HL-60 (cell line): Measurements from ENCODE around the gene ALPG.
"Not testable (repeated sequence)": the region's sequence is repeated elsewhere in the genome, so short reads cannot be mapped to it uniquely, and the experiment has no call there.

ENCODE experiments used
- DNase-seq, 2 experiments: peaks; one replicate each; pipeline ENCODE4 v3.0.0-alpha.2; 2010 to 2020; ENCODE audit warnings: low read depth in 1 of 2, low spot score in 1 of 2
- H3K27ac ChIP-seq: fragments of 250-450 bp; sonication (Bioruptor Pico); replicated peaks from 2 replicates; pipeline ENCODE4 v1.5.1; 2020; ENCODE audit warnings: mild to moderate bottlenecking, moderate library complexity
- H3K27me3 ChIP-seq: fragments of 250-450 bp; sonication (Bioruptor Pico); 2 replicates; pipeline ENCODE4 v1.5.1; 2021; ENCODE audit warnings: mild to moderate bottlenecking, moderate library complexity; ENCODE audit not compliant: insufficient read depth, poor library complexity, severe bottlenecking
- H3K4me3 ChIP-seq: replicated peaks from 2 replicates; pipeline ENCODE4 v1.5.1; 2011; ENCODE audit warnings: mild to moderate bottlenecking, control low read depth, low read length; ENCODE audit not compliant: insufficient read depth
- CTCF ChIP-seq: IDR thresholded peaks from one replicate; pipeline ENCODE4 v1.5.1; 2011; ENCODE audit warnings: low read length, control low read depth, inconsistent platforms; ENCODE audit not compliant: insufficient read depth
- GABPA ChIP-seq: IDR thresholded peaks from 2 replicates; pipeline ENCODE4 v1.6.1; 2012; ENCODE audit warnings: low read depth
- POLR2AphosphoS5 ChIP-seq: IDR thresholded peaks from 2 replicates; pipeline ENCODE4 v1.6.1; 2012; ENCODE audit warnings: low read depth
- REST ChIP-seq: IDR thresholded peaks from 2 replicates; pipeline ENCODE4 v1.6.1; 2012; ENCODE audit warnings: low read depth; ENCODE audit not compliant: insufficient replicate concordance
- SPI1 ChIP-seq: IDR thresholded peaks from 2 replicates; pipeline ENCODE4 v1.6.1; 2012; ENCODE audit warnings: low read depth, mild to moderate bottlenecking, borderline replicate concordance

Gene ALPG

GRCh38 chr2:232447091-232447620, 40.5 kb downstream of the ALPG start:
- Histone ChIP-seq H3K4me3 (no peak overlapping the region), H3K27ac (no peak overlapping the region), H3K27me3 (peaks cover 2% of the 10 kb centered on the region)
- TF ChIP-seq GABPA (no peak), SPI1 (no peak)
- DNase-seq, result no peak

DNA sequence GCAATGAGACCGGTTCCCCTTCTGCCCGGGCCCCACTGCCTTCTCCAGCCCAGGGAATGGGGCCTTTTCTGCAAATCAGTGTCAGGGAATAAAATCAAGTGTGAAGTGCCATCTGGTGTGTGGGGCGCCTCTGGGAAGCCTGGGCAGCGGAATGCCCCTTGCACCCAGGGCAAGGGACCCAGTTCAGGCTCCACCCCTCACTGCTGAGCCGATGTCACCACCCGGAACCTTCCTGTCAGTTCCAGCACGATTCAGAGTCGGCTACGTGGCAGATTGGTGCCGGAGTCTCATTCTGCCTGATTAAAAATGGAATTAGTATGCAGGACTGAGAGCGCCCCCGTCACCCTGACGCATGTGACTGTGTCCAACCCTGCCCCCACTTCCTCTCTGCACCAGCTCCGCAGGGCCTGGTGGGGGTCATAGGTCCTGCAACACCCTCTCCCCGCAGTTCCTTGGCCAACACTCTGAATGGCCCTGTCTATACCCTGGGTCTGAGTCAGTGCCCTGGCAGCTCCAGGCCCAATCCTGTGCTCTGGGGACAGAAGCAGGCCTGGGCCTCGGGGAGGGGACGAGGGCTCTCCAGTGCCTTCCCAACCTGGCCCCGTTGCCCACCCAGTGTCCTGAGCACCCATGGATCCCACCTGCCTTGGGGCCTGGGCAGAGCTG, 41.1 kb downstream of the ALPG start:
- Histone ChIP-seq H3K27me3 (peaks cover 2% of the 10 kb centered on the region), H3K4me3 (no peak overlapping the region), H3K27ac (no peak overlapping the region)
- no peak for TF ChIP-seq REST
- no peak for TF ChIP-seq CTCF
- TF ChIP-seq POLR2AphosphoS5, result no peak
- no peak for TF ChIP-seq GABPA
- no peak for TF ChIP-seq SPI1
- DNase-seq, result no peak

DNA sequence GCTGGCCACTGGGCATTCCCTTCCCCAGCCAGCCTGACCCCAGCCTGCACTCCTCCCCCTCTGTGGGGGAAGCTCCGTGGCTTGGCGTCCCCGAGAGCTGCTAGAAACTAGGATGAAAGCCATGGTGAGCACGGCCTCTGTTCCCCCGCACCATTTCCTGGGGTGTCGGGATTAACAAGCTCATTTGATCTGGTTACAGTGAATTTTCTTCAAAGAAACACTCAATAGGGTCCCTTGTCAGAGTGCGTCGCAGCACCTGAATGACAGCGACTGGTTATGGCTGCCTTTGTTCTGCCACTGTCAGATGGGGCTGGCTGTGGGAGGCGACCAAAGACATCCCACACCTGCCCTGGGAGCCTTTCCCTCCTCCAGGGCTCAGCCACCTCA, 41.7 kb downstream of the ALPG start:
- no peak overlapping the region for H3K27ac ChIP-seq
- no peak for DNase-seq
- peaks cover 2% of the 10 kb centered on the region for H3K27me3 ChIP-seq
- no peak overlapping the region for H3K4me3 ChIP-seq
- no peak for TF ChIP-seq SPI1
- TF ChIP-seq REST, result no peak
- TF ChIP-seq POLR2AphosphoS5, result no peak
- no peak for TF ChIP-seq GABPA
- TF ChIP-seq CTCF, result no peak

DNA sequence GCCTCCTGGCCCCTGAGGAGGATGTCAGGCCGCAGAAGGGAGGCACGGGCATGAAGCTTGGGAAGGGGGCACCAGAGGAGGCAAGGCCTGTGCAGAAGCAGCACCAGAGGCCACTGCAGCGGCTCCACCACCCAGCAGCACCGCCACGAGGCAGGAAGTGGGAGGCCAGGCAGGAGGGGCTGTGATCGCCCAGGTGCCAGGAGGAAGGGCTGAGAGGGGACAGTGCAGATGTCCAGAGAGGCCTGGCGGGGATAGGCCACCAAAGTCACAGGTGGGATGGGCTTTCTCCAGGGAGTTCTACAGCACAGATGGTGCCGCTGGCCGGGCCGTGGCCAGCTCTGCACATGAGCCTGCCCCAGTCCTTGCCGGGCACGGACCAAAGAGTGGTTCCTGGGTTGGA, 43.3 kb downstream of the ALPG start:
- DNase-seq, result no peak
- H3K27ac ChIP-seq, result no peak overlapping the region
- TF ChIP-seq CTCF, result no peak
- no peak for TF ChIP-seq REST
- no peak for TF ChIP-seq GABPA
- no peak for TF ChIP-seq POLR2AphosphoS5
- TF ChIP-seq SPI1, result no peak
- H3K4me3 ChIP-seq, result no peak overlapping the region
- peaks cover 2% of the 10 kb centered on the region for H3K27me3 ChIP-seq

DNA sequence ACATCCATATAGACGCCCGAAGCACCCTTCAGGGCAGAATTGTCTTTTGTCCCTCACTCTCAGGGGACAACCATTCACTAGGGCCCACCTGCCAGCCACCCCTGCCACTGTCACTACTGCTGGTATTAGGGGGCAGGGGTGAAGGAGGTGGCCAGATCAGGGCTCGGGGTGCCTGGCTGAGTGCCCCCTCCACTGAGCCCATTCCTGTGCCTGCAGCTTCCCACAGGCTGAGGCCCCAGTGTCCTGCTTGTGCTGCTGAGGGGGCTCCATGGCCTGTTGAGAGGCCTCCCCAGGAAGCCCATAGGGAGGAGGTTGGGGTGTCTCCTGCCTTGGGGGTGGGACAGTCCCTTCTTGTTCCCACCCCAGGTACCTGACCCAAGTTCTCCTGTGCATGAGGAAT, 45.0 kb downstream of the ALPG start:
- DNase-seq, H3K27me3 ChIP-seq, H3K27ac ChIP-seq, H3K4me3 ChIP-seq: not testable (repeated sequence)
